Nephron progenitor cell (in vitro differentiated cells): ENCODE data around the gene CBX2.

Source experiments
- DNase-seq: peaks from one replicate; pipeline ENCODE4 v3.0.0; 2021
- H3K27ac Mint-ChIP-seq: 2 replicates; pipeline ENCODE4 v1.8.0; 2021; ENCODE audit warnings: mild to moderate bottlenecking, moderate library complexity, mixed read lengths
- H3K27me3 Mint-ChIP-seq: 2 replicates; pipeline ENCODE4 v1.8.0; 2021; ENCODE audit warnings: mild to moderate bottlenecking, low read depth, mixed read lengths; ENCODE audit not compliant: poor library complexity
- H3K36me3 Mint-ChIP-seq: 2 replicates; pipeline ENCODE4 v1.8.0; 2021; ENCODE audit warnings: low read depth, mixed read lengths
- H3K4me1 Mint-ChIP-seq: 2 replicates; pipeline ENCODE4 v1.8.0; 2021; ENCODE audit warnings: mixed read lengths
- H3K4me3 Mint-ChIP-seq: 2 replicates; pipeline ENCODE4 v1.8.0; 2021; ENCODE audit warnings: mild to moderate bottlenecking, moderate library complexity, mixed read lengths
- H3K9me3 Mint-ChIP-seq: 2 replicates; pipeline ENCODE4 v1.8.0; 2021; ENCODE audit warnings: mild to moderate bottlenecking, moderate library complexity, mixed read lengths
- CTCF ChIP-seq: fragments of 200-600 bp; sonication (generic); IDR thresholded peaks from 2 replicates; pipeline ENCODE4 v1.5.0; 2021; ENCODE audit warnings: antibody characterized with exemption

CBX2 gene

GRCh38 chr17:79786930-79787643 lies 9.1 kb downstream of the CBX2 start:
- Mint-ChIP-seq H3K9me3 (no peaks in the 10 kb centered on the region), H3K36me3 (peaks cover 27% of the 10 kb centered on the region), H3K27me3 (peaks cover 47% of the 10 kb centered on the region), H3K4me1 (peaks cover 59% of the 10 kb centered on the region), H3K4me3 (no peak overlapping the region), H3K27ac (no peak overlapping the region)
- TF ChIP-seq CTCF, result no peak
- DNase-seq, result no peak

GRCh38 chr17:79788455-79788854 lies 10.5 kb downstream of the CBX2 start:
- Mint-ChIP-seq H3K4me1 (peaks cover 55% of the 10 kb centered on the region), H3K27me3 (peaks cover 61% of the 10 kb centered on the region), H3K27ac (no peak overlapping the region), H3K4me3 (peak overlapping the region; percentile 67), H3K9me3 (no peaks in the 10 kb centered on the region), H3K36me3 (peaks cover 13% of the 10 kb centered on the region)
- TF ChIP-seq CTCF, result no peak
- DNase-seq, result no peak

GRCh38 chr17:79788989-79789942 lies 11.3 kb downstream of the CBX2 start:
- Mint-ChIP-seq H3K4me1 (peaks cover 61% of the 10 kb centered on the region), H3K4me3 (peak overlapping the region; percentile 74), H3K27me3 (peaks cover 69% of the 10 kb centered on the region), H3K36me3 (peaks cover 6% of the 10 kb centered on the region), H3K27ac (no peak overlapping the region), H3K9me3 (no peaks in the 10 kb centered on the region)
- TF ChIP-seq CTCF, result no peak
- peak; percentile 69 for DNase-seq

- TF ChIP-seq CTCF, result peak; percentile 65
- Mint-ChIP-seq H3K27me3 (peaks cover 76% of the 10 kb centered on the region), H3K4me1 (peaks cover 63% of the 10 kb centered on the region), H3K27ac (no peak overlapping the region), H3K4me3 (peak overlapping the region; percentile 15), H3K36me3 (peaks cover 4% of the 10 kb centered on the region), H3K9me3 (no peaks in the 10 kb centered on the region)
- DNase-seq, result peak; percentile 71
Observed at GRCh38 chr17:79789943-79790804, 12.2 kb downstream of the CBX2 start.

GRCh38 chr17:79790805-79791734 lies 13.1 kb downstream of the CBX2 start:
- Mint-ChIP-seq H3K36me3 (no peaks in the 10 kb centered on the region), H3K27me3 (peaks cover 82% of the 10 kb centered on the region), H3K27ac (no peak overlapping the region), H3K9me3 (no peaks in the 10 kb centered on the region), H3K4me1 (peaks cover 64% of the 10 kb centered on the region), H3K4me3 (no peak overlapping the region)
- DNase-seq, result peak; percentile 57
- TF ChIP-seq CTCF, result no peak
